B cell (primary cell): ENCODE results near the gene FRMD4A.

ENCODE experiments used
- CTCF ChIP-seq: fragments of 200-600 bp; IDR thresholded peaks from one replicate; pipeline ENCODE4 v1.8.0; 2022; ENCODE audit warnings: antibody characterized with exemption, mild to moderate bottlenecking
- EZH2 ChIP-seq: IDR thresholded peaks from 2 replicates; pipeline ENCODE4 v1.6.1; 2012; ENCODE audit warnings: borderline replicate concordance, low read depth, mild to moderate bottlenecking, moderate library complexity, low read length; ENCODE audit not compliant: insufficient read depth, poor library complexity, severe bottlenecking

- TF ChIP-seq EZH2 (no peak), CTCF (no peak)
Observed at GRCh38 chr10:14017467-14017866, 313.3 kb downstream of the FRMD4A start.
